ENCODE results near the gene TIMM10.
A peak's percentile ranks its signal among the peaks of the same experiment; 100 is the strongest.

TIMM10 gene

DNA sequence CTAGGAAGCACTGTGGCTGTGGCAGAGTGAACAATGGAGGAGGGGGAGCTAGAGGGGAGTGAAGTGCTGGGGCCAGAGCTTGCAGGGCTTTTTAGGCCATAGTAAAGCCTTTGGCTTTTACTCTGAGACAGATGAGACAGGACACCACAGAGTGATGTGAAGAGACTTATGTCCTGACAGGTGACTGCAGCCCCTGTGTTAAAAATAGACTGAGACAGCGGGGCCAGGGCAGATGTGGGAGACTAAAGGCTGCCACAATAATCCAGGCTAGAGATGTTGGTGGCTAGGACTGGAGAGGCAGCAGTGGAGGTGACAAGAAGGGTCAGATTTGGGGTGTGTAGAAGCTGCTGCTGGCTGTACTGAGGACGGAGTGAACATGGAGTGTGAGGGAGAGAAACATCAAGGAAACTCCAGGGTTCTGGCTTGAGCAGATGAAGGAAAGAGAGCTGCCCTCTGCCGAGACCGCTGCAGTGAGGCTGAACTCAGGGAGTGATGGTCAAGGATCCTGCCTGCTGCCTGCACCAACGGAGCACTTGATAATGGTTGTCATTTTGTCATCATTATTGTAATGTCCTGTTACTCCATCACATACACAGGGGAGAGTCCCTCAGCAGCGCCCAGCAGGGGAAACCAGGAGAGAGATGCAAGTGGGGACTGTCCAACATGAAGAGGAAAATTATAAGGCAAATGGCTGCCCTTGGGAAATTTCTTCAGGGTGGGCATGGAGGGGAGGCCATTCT, 42.5 kb downstream of the TIMM10 start:
- TF ChIP-seq, protein P1, sequence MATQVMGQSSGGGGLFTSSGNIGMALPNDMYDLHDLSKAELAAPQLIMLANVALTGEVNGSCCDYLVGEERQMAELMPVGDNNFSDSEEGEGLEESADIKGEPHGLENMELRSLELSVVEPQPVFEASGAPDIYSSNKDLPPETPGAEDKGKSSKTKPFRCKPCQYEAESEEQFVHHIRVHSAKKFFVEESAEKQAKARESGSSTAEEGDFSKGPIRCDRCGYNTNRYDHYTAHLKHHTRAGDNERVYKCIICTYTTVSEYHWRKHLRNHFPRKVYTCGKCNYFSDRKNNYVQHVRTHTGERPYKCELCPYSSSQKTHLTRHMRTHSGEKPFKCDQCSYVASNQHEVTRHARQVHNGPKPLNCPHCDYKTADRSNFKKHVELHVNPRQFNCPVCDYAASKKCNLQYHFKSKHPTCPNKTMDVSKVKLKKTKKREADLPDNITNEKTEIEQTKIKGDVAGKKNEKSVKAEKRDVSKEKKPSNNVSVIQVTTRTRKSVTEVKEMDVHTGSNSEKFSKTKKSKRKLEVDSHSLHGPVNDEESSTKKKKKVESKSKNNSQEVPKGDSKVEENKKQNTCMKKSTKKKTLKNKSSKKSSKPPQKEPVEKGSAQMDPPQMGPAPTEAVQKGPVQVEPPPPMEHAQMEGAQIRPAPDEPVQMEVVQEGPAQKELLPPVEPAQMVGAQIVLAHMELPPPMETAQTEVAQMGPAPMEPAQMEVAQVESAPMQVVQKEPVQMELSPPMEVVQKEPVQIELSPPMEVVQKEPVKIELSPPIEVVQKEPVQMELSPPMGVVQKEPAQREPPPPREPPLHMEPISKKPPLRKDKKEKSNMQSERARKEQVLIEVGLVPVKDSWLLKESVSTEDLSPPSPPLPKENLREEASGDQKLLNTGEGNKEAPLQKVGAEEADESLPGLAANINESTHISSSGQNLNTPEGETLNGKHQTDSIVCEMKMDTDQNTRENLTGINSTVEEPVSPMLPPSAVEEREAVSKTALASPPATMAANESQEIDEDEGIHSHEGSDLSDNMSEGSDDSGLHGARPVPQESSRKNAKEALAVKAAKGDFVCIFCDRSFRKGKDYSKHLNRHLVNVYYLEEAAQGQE (IDR thresholded peaks at IDR 0.05; ENCODE audit: insufficient replicate concordance, low read depth), result no peak
- no peak for TF ChIP-seq SPI1 (IDR thresholded peaks at IDR 0.05; ENCODE audit: borderline replicate concordance, low read depth)
- TF ChIP-seq, protein P2, sequence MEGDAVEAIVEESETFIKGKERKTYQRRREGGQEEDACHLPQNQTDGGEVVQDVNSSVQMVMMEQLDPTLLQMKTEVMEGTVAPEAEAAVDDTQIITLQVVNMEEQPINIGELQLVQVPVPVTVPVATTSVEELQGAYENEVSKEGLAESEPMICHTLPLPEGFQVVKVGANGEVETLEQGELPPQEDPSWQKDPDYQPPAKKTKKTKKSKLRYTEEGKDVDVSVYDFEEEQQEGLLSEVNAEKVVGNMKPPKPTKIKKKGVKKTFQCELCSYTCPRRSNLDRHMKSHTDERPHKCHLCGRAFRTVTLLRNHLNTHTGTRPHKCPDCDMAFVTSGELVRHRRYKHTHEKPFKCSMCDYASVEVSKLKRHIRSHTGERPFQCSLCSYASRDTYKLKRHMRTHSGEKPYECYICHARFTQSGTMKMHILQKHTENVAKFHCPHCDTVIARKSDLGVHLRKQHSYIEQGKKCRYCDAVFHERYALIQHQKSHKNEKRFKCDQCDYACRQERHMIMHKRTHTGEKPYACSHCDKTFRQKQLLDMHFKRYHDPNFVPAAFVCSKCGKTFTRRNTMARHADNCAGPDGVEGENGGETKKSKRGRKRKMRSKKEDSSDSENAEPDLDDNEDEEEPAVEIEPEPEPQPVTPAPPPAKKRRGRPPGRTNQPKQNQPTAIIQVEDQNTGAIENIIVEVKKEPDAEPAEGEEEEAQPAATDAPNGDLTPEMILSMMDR (IDR thresholded peaks at IDR 0.05; ENCODE audit: insufficient read depth, low read length), result no peak
- no peak for TF ChIP-seq POLR2AphosphoS5 (IDR thresholded peaks at IDR 0.05; ENCODE audit: low read depth)
- TF ChIP-seq GABPA (IDR thresholded peaks at IDR 0.05; ENCODE audit: low read depth), result no peak
- Histone ChIP-seq H3K4me3 (replicated peaks; ENCODE audit: insufficient read depth, low read length) (no peak overlapping the region), H3K27me3 (ENCODE audit: insufficient read depth, poor library complexity, severe bottlenecking) (no peaks in the 10 kb centered on the region), H3K27ac (replicated peaks) (peak overlapping the region; percentile 86)
- DNase-seq (ENCODE audit: low read depth in 1 of 2, low spot score in 1 of 2), result no peak

DNA sequence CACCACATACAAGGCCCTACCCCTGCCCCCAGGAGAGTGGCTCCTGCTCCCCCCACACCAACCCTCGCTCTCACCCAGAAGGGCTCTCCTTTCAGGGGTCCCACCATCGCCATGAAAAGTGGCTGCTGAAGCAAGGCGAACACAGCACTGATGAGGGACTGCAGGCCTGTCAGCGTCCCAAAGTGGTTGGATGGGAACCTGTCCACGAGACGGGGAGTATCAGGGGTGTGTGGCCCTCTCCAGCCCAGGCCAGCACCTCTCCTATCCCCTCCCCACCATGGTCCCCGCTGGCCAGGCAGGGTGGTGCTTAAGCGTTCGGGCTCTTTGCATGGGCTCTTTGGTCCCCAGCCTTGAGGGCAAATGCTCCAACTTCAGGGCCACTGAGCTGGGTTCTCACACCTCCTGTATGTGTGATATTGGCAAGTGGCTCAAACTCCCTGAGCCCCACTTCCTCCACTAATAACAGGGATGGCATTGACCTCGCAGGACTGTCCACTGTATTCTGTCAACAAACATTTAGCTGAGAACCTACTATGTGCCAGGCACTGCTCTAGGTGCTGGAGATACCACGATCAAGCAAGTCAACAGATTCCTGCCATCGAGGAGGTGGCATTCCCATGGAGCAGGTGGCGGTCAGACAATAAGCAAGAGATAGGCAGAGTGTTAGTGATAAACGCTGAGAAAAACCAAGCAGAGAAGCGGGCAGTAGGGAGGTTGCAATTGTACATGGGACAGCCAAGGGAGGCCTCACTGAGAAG, 43.4 kb downstream of the TIMM10 start:
- Histone ChIP-seq H3K4me3 (replicated peaks; ENCODE audit: insufficient read depth, low read length) (no peak overlapping the region), H3K27me3 (ENCODE audit: insufficient read depth, poor library complexity, severe bottlenecking) (no peaks in the 10 kb centered on the region), H3K27ac (replicated peaks) (peak overlapping the region; percentile 86)
- no peak for DNase-seq (ENCODE audit: low read depth in 1 of 2, low spot score in 1 of 2)
- TF ChIP-seq, protein P2 (IDR thresholded peaks at IDR 0.05; ENCODE audit: insufficient read depth, low read length), result no peak
- TF ChIP-seq GABPA (IDR thresholded peaks at IDR 0.05; ENCODE audit: low read depth), result no peak
- TF ChIP-seq, protein P1 (IDR thresholded peaks at IDR 0.05; ENCODE audit: insufficient replicate concordance, low read depth), result no peak
- TF ChIP-seq POLR2AphosphoS5 (IDR thresholded peaks at IDR 0.05; ENCODE audit: low read depth), result no peak; the same call in 1 of the 2 replicates
- TF ChIP-seq SPI1 (IDR thresholded peaks at IDR 0.05; ENCODE audit: borderline replicate concordance, low read depth), result no peak

DNA sequence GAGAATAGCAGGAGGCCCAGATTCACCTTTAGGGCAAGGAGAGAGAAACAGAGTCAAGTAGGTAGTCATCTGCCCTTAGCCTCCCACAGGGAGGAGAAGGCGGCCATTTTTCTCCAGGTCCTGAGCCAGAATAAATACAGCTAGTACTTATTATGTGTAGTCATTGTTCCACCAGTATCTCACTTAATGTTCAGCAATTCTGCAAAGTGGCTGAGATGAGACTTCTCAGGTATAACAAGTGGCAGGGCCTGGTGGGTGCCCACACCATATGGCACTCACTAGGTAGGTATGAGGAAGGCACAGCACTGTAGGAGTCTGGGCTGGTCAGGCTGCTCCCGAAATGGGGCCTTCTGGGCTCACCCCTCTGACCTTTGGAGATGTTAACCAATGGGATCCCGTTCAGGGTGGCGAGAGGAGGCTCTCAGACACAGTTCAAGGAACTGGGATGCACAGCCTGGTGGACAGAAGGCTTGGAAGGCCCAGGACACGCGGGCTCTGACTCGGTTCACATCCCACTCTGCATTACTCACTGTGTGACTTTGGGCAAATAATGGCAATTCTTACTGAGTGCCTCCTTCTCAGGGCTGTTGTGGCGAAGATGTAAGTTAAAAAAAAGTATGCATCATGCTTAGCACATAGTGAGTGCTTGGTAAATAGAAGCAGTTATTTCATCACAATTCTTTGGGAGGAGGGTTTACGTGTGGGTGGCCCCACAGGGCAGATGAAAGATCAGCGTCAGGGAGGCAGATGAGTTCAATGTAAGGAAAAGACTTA, 45.1 kb downstream of the TIMM10 start:
- H3K27me3 ChIP-seq (ENCODE audit: insufficient read depth, poor library complexity, severe bottlenecking), result no peaks in the 10 kb centered on the region
- no peak overlapping the region for H3K4me3 ChIP-seq (replicated peaks; ENCODE audit: insufficient read depth, low read length)
- TF ChIP-seq GABPA (IDR thresholded peaks at IDR 0.05; ENCODE audit: low read depth), result no peak
- TF ChIP-seq, protein P1 (IDR thresholded peaks at IDR 0.05; ENCODE audit: insufficient replicate concordance, low read depth), result no peak
- no peak; the same call in 1 of the 2 replicates for TF ChIP-seq POLR2AphosphoS5 (IDR thresholded peaks at IDR 0.05; ENCODE audit: low read depth)
- no peak for TF ChIP-seq SPI1 (IDR thresholded peaks at IDR 0.05; ENCODE audit: borderline replicate concordance, low read depth)
- TF ChIP-seq, protein P2 (IDR thresholded peaks at IDR 0.05; ENCODE audit: insufficient read depth, low read length), result no peak
- peak overlapping the region; percentile 86 for H3K27ac ChIP-seq (replicated peaks)
- peak in 1 of 2 experiments; percentile 84 for DNase-seq (ENCODE audit: low read depth in 1 of 2, low spot score in 1 of 2)

Measured in HL-60 (cell line).